OCI-LY1 (cell line): ENCODE data around the gene PLEKHM1.
A peak's percentile ranks its signal among the peaks of the same experiment; 100 is the strongest.
"Not testable (repeated sequence)": the region's sequence is repeated elsewhere in the genome, so short reads cannot be mapped to it uniquely, and the experiment has no call there.

Experiments
- H2AFZ ChIP-seq: fragments of 200-600 bp; sonication (generic), shearing (Covaris generic); 2 replicates; pipeline ENCODE4 v1.6.0; 2014; ENCODE audit warnings: antibody characterized with exemption, mild to moderate bottlenecking, low read length
- H3F3A ChIP-seq: fragments of 200-600 bp; sonication (generic), shearing (Covaris generic); 2 replicates; pipeline ENCODE4 v1.6.0; 2014; ENCODE audit warnings: mild to moderate bottlenecking, antibody characterized with exemption, low read length, moderate library complexity; ENCODE audit not compliant: insufficient read depth
- H3K27ac ChIP-seq: fragments of 200-600 bp; sonication (generic); 2 replicates; pipeline ENCODE4 v1.5.1; 2014; ENCODE audit warnings: low read length, mixed run types, mild to moderate bottlenecking, low read depth; ENCODE audit not compliant: poor library complexity, severe bottlenecking
- H3K27me3 ChIP-seq: fragments of 200-600 bp; sonication (generic); 2 replicates; pipeline ENCODE4 v1.6.0; 2014; ENCODE audit warnings: antibody characterized with exemption, mild to moderate bottlenecking, low read length, moderate library complexity; ENCODE audit not compliant: insufficient read depth
- H3K36me3 ChIP-seq: fragments of 200-600 bp; sonication (generic); 2 replicates; pipeline ENCODE4 v1.6.1; 2014; ENCODE audit warnings: mild to moderate bottlenecking, antibody characterized with exemption, low read length, moderate library complexity, mixed read lengths; ENCODE audit not compliant: insufficient read depth
- H3K4me1 ChIP-seq: fragments of 200-600 bp; sonication (generic); 2 replicates; pipeline ENCODE4 v1.5.1; 2014; ENCODE audit warnings: mild to moderate bottlenecking, low read length, moderate library complexity; ENCODE audit not compliant: insufficient read depth, severe bottlenecking
- H3K4me2 ChIP-seq: fragments of 200-600 bp; sonication (generic), shearing (Covaris generic); 2 replicates; pipeline ENCODE4 v1.6.1; 2014; ENCODE audit warnings: low read length
- H3K4me3 ChIP-seq: fragments of 200-600 bp; sonication (generic); 2 replicates; pipeline ENCODE4 v1.5.1; 2014; ENCODE audit warnings: low read length, low read depth, mild to moderate bottlenecking, mixed read lengths; ENCODE audit not compliant: poor library complexity, severe bottlenecking
- H3K79me2 ChIP-seq: fragments of 200-600 bp; shearing (Covaris generic); 2 replicates; pipeline ENCODE4 v1.6.1; 2016; ENCODE audit warnings: mixed run types, low read length, mixed read lengths; ENCODE audit not compliant: insufficient read depth
- H3K9ac ChIP-seq: fragments of 200-600 bp; sonication (generic), shearing (Covaris generic); 2 replicates; pipeline ENCODE4 v1.6.1; 2014; ENCODE audit warnings: mild to moderate bottlenecking, low read length, mixed read lengths
- H3K9me2 ChIP-seq: fragments of 200-600 bp; sonication (generic), shearing (Covaris generic); 2 replicates; pipeline ENCODE4 v1.6.1; 2014; ENCODE audit warnings: low read depth, mild to moderate bottlenecking, low read length, mixed read lengths
- H3K9me3 ChIP-seq: fragments of 200-600 bp; shearing (Covaris generic); 2 replicates; pipeline ENCODE4 v1.6.1; 2014; ENCODE audit warnings: low read length, mixed read lengths
- H4K20me1 ChIP-seq: fragments of 200-600 bp; sonication (generic), shearing (Covaris generic); 2 replicates; pipeline ENCODE4 v1.6.0; 2016; ENCODE audit warnings: mild to moderate bottlenecking, low read length; ENCODE audit not compliant: insufficient read depth
- CTCF ChIP-seq: fragments of 200-600 bp; sonication (generic), shearing (Covaris generic); IDR thresholded peaks from 2 replicates; pipeline ENCODE4 v1.5.1; 2017; ENCODE audit warnings: mild to moderate bottlenecking, antibody characterized with exemption, low read length, moderate library complexity, mixed read lengths
- EZH2 ChIP-seq: fragments of 200-600 bp; sonication (generic), shearing (Covaris generic); IDR thresholded peaks from 2 replicates; pipeline ENCODE4 v1.8.0; 2017; ENCODE audit warnings: borderline replicate concordance, mixed run types, mild to moderate bottlenecking, antibody characterized with exemption, low read length, moderate library complexity, mixed read lengths

The PLEKHM1 gene

GRCh38 chr17:45441526-45442310 lies 48.8 kb downstream of the PLEKHM1 start:
- Histone ChIP-seq H3K9me3 (no peaks in the 10 kb centered on the region), H3K36me3 (no peaks in the 10 kb centered on the region), H4K20me1 (no peaks in the 10 kb centered on the region), H3K4me3 (no peak overlapping the region), H3K4me2 (no peak overlapping the region), H3F3A (no peaks in the 10 kb centered on the region), H2AFZ (no peak overlapping the region), H3K27me3 (no peaks in the 10 kb centered on the region), H3K9me2 (no peaks in the 10 kb centered on the region), H3K27ac (no peak overlapping the region), H3K4me1 (peaks cover 11% of the 10 kb centered on the region), H3K79me2 (no peaks in the 10 kb centered on the region), H3K9ac (no peak overlapping the region)
- no peak for TF ChIP-seq EZH2

GRCh38 chr17:45440839-45441515 lies 49.5 kb downstream of the PLEKHM1 start:
- H2AFZ ChIP-seq, H3K4me3 ChIP-seq, H3K4me2 ChIP-seq, H3F3A ChIP-seq, H3K9me2 ChIP-seq, H3K79me2 ChIP-seq, H3K36me3 ChIP-seq, H3K27me3 ChIP-seq, H3K9me3 ChIP-seq, H3K9ac ChIP-seq, H4K20me1 ChIP-seq: not testable (repeated sequence)
- H3K4me1 ChIP-seq, result peaks cover 11% of the 10 kb centered on the region
- peak overlapping the region; percentile 37 for H3K27ac ChIP-seq

- H3K9ac ChIP-seq, result no peak overlapping the region; the same call in 1 of the 2 replicates
- H3K27ac ChIP-seq, result peak overlapping the region; percentile 37
- TF ChIP-seq CTCF (no peak), EZH2 (no peak)
- H3K27me3 ChIP-seq, result no peaks in the 10 kb centered on the region
- H3K4me1 ChIP-seq, result peaks cover 11% of the 10 kb centered on the region
- H3K36me3 ChIP-seq, result peaks cover 7% of the 10 kb centered on the region; the same call in 1 of the 2 replicates
- H3K4me3 ChIP-seq, result no peak overlapping the region
- H3K4me2 ChIP-seq, result no peak overlapping the region
- H3K9me2 ChIP-seq, result no peaks in the 10 kb centered on the region
- H3K9me3 ChIP-seq, result no peaks in the 10 kb centered on the region
- no peaks in the 10 kb centered on the region for H3F3A ChIP-seq
- H2AFZ ChIP-seq, result no peak overlapping the region
- no peaks in the 10 kb centered on the region for H4K20me1 ChIP-seq
- no peaks in the 10 kb centered on the region for H3K79me2 ChIP-seq
These were observed 50.3 kb downstream of the PLEKHM1 start for GRCh38 chr17:45440161-45440778.

GRCh38 chr17:45438931-45439610 lies 51.5 kb downstream of the PLEKHM1 start:
- H3K36me3 ChIP-seq, result peaks cover 10% of the 10 kb centered on the region; the same call in 1 of the 2 replicates
- H3F3A ChIP-seq, result no peaks in the 10 kb centered on the region
- H3K4me3 ChIP-seq, result no peak overlapping the region
- H2AFZ ChIP-seq, result no peak overlapping the region
- H3K27ac ChIP-seq, result no peak overlapping the region
- H3K9me3 ChIP-seq, result no peaks in the 10 kb centered on the region
- H3K9me2 ChIP-seq, result no peaks in the 10 kb centered on the region
- no peaks in the 10 kb centered on the region for H3K79me2 ChIP-seq
- H3K27me3 ChIP-seq, result no peaks in the 10 kb centered on the region
- H3K4me1 ChIP-seq, result peaks cover 11% of the 10 kb centered on the region
- TF ChIP-seq EZH2 (no peak), CTCF (no peak)
- no peak overlapping the region for H3K4me2 ChIP-seq
- H4K20me1 ChIP-seq, result no peaks in the 10 kb centered on the region
- H3K9ac ChIP-seq, result no peak overlapping the region
